GM18508 (cell line): Measurements from ENCODE around the gene HBP1.
"Not testable (repeated sequence)": the region's sequence is repeated elsewhere in the genome, so short reads cannot be mapped to it uniquely, and the experiment has no call there.

Source experiments
- ATAC-seq: cut with Tn5 transposase; IDR thresholded peaks from one replicate; pipeline ENCODE4 v1.9.1; 2021; ENCODE audit warnings: moderate number of reproducible peaks; ENCODE audit not compliant: insufficient read depth, unreplicated experiment

Gene HBP1

DNA sequence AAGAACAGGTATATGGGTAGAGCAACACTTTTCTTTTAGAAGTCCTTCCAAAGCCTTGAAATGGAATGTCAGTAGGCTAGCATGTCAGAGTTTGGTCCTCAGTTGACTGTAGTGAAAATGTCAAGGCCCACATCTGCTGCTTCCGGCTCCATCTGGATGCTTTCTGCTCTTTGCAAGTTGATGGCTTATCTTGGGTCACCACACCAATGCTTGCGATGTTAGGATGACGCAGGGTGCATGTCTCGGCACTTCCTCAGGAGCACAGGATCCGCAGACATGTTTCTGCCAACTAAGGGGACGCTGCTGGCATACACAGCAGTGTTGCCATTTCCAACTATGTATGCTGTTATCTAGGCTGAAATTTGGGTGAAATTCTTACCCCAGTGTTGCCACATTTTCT lies 14.0 kb upstream of the HBP1 start:
- ATAC-seq = no peak

GRCh38 chr7:107155726-107156125 lies 13.1 kb upstream of the HBP1 start:
- ATAC-seq = not testable (repeated sequence)

DNA sequence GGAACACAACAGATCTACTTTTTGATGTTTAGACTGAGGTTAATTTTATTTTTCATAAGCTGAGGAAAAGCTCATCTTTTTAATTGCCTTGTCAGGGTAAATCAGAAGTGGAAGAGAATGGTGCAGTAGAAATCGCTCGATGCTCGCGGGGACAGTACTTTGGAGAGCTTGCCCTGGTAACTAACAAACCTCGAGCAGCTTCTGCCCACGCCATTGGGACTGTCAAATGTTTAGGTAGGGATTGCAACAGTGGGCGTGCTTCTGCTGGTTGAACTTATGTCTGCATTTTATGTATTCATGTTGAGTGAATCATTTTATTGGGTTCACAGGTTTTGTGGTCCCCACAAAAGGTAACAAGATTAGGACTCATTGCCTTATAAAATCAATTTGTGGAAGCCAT lies 11.7 kb upstream of the HBP1 start:
- no peak for ATAC-seq

- no peak for ATAC-seq
Observed at GRCh38 chr7:107158028-107158427, 10.8 kb upstream of the HBP1 start.

DNA sequence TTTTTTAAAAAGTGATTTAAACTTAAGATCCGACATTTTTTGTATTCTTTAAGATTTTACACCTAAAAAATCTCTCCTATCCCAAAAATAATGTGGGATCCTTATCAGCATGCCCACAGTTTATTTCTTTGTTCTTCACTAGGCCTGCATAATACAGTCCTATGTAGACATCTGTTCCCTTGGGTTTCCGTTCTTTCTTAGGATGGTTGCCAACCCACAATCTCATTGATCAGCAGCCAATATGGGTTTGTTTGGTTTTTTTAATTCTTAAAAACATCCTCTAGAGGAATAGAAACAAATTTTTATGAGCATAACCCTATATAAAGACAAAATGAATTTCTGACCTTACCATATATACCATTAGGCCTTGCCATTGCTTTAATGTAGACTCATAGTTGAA lies 8.4 kb upstream of the HBP1 start:
- no peak for ATAC-seq

- no peak for ATAC-seq
Observed at GRCh38 chr7:107161415-107161814, 7.4 kb upstream of the HBP1 start.

DNA sequence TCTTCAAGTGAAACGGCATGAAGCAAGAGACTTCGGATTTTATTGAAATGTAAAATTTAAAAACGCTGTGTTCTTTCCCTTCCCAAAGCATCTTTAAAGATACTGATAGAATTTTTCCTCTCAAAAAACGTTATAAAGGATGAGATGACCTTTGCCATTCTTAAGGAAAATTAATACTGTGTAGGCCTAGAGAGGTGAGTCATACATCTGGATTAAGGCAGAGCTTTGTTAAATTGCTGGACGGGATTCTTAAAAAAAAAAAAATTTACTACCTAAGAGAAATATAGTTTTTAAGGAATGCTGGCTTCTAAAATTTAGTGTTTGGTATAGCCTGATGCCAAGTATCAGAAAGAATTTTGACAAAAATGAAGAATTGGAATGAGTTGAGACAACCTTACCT lies 6.3 kb upstream of the HBP1 start:
- no peak for ATAC-seq

- no peak for ATAC-seq
Observed at GRCh38 chr7:107164092-107164491, 4.7 kb upstream of the HBP1 start.

- no peak for ATAC-seq
Observed at GRCh38 chr7:107165341-107165740, 3.5 kb upstream of the HBP1 start.

- ATAC-seq = no peak
Observed at GRCh38 chr7:107166736-107167426, 1.9 kb upstream of the HBP1 start.

GRCh38 chr7:107167483-107168232 lies 1.1 kb upstream of the HBP1 start:
- no peak for ATAC-seq

DNA sequence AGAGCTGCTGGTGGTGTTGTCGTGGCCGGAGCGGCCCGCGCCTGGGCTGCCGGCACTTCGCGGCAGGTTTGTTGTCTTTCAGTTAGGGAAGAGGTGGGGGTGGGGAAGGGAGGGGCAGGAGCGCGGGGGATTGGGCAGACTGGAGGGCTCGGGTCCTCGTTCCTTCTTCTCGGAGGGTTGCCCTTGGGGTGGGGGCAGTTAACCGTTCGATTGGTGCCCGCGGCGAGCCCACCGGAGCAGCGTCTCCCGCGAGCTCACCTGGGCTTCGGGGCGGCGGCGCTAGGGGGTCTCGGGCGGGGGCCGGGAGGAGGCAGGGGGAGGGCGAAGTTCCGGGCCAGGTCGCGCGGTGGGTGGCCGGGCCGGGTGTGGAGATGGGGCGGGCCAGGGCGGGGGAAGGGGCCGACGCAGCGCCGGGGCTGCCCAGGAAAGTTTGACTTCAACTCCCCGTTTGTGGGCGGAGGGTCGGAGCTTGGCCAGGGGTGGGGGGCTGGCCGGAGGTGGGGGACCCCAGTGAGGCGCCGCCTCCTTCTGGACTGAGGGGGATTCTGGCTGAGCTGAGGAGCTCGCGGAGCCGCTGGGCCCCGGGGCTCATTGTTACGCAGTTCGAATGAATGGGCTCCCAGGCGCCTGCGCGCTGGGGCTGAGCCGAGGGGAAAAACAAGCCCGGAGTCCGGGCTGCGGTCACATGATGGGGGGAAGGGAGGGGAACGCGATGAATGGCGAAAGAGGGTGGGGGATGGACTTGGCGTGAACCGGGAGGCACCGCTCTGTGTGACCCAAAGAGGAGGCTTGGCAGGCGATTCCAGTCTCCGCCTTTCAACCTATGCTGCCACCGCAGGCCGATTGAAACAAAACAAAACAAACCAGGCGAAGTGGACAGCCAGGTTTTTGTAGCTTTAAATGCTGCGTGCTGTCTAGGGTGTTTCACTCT lies 582 bp downstream of the HBP1 start:
- ATAC-seq = no peak

DNA sequence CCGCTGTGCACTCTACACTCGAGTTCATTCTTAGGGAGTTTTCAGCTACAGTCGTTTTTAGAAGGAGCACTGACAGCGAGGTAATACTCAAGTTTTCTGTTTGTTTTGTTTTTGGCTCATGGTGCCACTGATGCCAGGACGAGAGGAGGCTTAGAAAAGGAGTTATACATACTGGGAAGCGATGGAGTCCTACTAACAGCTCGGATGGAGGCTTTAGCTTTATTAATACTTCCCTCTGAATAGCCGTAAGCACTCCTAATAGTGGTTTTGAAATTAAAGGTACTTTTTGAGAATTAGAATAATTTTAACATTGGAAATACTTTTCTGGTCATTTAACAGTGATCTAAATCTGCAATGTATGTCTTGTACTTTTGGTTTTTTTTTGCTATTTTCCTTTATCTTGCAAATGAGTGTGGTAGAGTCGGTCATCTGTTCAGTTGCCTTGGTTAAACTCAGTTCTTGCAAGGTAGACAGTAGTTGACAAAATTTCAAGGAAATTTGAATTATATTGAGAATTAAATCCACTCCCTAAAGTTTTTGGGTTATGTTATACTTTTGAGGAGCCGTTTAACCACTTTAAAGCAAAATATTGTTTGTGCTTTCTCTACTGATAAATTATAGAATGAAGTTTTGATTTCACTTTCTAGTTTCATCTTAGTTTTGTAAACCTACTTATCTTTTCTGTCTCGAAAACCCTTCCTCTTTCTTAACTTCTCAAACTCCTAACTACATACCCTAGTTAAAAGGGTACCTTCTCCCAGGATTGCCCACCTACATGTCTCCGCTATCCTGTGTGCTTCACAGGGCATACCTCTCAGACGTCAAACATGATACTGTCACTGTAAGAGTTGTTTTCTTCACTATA lies 1.5 kb downstream of the HBP1 start:
- no peak for ATAC-seq

- no peak for ATAC-seq
Observed at GRCh38 chr7:107171496-107171895, 2.7 kb downstream of the HBP1 start.

- no peak for ATAC-seq
Observed at GRCh38 chr7:107172276-107173032, 3.7 kb downstream of the HBP1 start.

GRCh38 chr7:107173191-107173590 lies 4.4 kb downstream of the HBP1 start:
- no peak for ATAC-seq

DNA sequence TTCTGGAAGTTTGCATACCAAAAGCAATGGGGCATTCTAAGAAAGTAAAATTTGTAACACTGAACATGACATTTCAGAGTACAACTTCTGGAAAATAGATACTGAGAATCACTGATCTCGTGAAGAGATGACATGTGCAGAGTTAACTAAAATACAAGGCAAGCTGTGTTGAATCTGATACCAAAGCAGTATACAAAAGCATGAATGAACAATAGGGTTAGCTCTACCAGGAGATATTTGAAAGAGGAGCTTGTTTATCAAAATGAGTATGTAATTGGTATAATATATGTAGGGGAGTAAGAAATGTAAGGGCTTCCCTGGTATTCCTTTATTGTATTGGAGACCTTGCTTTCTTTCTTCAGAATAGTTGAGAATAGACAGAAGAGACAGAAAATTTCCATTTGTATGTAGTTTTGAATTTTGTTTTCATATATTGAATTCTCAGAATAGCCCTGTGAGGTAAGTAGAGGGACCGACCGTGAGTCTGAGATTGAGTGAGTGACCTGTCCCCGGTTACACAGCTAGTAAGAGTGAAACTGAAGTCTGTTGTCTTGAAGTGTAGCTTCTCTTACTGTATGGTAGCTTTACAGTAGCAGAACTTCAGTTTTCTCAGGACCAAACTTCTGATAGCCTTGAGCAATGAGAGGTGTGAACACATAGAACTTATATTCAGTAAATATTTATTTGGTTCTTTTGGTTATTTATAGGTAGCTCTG lies 5.0 kb downstream of the HBP1 start:
- no peak for ATAC-seq

DNA sequence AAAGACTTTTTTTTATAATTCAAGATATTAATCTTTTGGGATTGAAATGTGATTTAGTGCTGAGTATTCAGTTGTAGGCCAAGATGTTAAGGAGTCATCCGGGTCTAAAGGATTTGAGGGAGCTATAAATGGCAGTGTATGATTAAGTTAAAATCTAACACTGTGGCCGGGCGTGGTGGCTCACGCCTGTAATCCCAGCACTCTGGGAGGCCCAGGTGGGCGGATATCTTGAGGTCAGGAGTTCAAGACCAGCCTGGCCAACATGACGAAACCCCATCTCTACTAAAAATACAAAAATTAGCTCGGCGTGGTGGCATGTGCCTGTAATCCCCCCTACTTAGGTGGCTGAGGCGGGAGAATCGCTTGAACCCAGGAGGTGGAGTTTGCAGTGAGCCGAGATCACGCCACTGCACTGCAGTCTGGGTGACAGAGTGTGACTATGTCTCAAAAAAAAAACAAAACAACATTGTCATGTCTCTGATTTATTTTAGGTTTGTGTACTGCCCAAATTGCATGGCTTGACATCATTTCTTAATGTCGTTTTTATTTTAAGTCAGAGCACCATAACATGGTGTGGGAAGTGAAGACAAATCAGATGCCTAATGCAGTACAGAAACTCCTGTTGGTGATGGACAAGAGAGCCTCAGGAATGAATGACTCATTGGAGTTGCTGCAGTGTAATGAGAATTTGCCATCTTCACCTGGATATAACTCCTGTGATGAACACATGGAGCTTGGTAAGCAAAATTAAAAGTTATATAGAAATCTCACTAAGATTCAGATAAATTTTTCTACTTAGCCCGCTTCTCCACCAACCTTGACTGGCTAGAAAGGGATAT lies 10.7 kb downstream of the HBP1 start:
- ATAC-seq = no peak
